GM13977 (cell line): Measurements from ENCODE around the gene TLK1.

Experiments
- DNase-seq: peaks from one replicate; pipeline ENCODE4 v3.0.0; 2012; ENCODE audit warnings: low spot score
- CTCF ChIP-seq: IDR thresholded peaks from 2 replicates; pipeline ENCODE4 v1.5.1; 2012; ENCODE audit warnings: mild to moderate bottlenecking, control low read depth; ENCODE audit not compliant: insufficient read depth; ENCODE audit errors: extremely low read depth, missing control alignments
- in situ Hi-C: fragments of 300-500 bp; cut with MboI; formaldehyde crosslinking; loops from one replicate; pipeline ENCODE4 v1.12.0; 2022; ENCODE audit warnings: low sequenced_read_pairs, low pct_unique_long_range_greater_than_20kb, mixed read lengths, inconsistent platforms; ENCODE audit not compliant: unreplicated experiment

Gene TLK1

DNA sequence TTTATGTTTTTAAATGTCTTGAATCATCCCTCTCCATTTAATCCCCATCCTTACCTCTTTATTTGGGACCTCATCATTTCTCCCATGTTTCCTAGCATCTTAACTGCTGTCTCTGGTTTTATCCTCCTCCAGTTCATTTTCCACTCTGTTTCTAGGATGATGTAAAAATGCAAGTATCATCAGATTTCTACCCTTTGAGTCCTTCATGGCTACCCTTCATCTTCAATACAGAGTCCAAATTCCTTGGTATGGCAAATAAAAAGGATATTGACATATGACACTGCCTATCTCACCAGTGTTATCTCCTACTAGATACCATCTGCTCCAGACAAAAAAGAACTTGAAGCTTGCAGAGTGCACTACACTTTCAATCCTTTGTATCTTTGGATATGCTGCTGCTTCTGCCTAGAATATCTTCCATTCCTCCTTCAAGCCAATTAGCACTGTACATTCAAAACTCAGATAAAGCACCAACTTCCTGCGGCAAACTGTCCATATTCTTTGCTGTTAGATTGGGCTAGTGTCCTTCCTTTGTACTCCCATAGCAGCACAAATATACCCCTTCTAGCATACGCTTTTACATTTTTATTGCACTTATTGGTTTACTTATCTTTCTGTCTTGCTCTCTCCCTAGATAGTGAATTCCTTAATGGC is 24.6 kb upstream of the TLK1 start:
- in situ Hi-C loops: no loop called here
- DNase-seq: no peak
- no peak for TF ChIP-seq CTCF

- TF ChIP-seq CTCF: no peak
- in situ Hi-C loops: no loop called here
- DNase-seq: no peak
Measured at GRCh38 chr2:171181064-171182049, 20.7 kb upstream of the TLK1 start.

DNA sequence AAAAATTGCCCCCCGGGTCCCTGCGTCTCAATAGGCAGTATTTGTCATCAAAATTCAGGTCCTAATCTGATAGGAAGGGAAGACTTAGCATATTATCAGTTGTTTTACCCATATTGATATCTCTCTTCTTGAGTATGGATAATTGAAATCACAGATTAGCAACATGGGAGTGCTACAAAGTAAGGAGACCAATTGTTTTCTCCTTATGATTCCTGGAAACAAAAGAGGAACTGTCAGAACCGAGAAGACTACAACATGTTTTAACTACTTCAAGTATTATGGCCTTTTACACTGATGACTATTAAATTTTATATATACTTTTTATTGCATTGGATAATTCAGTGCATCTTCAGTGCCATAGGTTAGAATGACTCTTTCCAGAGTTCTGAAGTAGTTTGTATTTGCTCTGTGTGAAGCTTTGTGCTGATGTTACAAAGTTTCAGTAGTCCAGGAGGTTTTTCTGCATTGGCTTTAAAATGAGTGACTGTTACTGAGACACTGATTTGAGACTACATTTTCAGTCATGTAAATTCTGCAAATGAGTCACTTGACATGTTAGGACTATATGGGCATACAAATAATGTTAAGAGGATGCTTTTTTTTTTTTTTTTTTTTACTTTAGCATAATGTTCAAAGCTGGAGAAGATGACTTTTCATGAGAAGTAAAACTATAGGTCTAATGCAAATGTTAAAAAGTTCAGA is 19.7 kb upstream of the TLK1 start:
- TF ChIP-seq CTCF: no peak
- in situ Hi-C loops: no loop called here
- peak; percentile 34 for DNase-seq

- in situ Hi-C loops: no loop called here
- TF ChIP-seq CTCF: no peak
- DNase-seq: no peak
Measured at GRCh38 chr2:171178993-171179392, 18.3 kb upstream of the TLK1 start.

DNA sequence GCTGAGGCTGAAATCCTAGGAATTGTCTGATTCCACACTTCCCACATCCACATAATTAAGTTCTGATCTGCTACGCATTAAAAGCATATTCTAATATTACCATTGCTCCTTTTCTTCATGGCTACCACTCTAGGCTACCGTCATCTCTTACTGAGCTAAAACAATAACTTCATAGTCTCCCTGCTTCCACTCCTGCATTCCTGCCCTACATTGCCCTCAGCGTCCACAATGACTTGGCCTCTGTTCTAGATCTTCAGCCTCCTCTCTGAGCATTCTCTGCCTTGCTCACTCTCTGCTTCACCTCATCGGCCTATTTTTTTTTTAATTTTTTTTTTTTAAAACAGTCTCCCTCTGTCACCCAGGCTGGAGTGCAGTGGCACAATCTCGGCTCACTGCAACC is 15.8 kb upstream of the TLK1 start:
- TF ChIP-seq CTCF: no peak
- in situ Hi-C loops: no loop called here
- DNase-seq: no peak

DNA sequence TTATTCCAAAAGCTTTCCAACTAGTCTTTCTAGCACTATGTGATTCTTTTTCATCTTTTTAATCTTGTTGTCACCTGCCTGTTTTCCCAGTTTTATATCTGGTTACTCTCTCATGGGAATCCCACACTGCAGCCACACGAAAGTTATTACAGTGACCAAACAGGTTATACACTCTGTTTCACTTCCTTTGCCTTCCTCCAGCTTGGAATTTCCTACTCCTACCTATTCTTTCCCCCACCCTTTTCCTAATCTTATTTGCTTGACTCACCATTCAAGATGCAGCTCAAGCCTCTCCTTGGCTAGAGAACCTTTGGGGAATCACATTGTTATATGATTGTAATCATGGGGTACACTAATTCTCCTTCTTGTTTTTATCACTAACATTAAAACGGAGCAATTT is 13.4 kb upstream of the TLK1 start:
- in situ Hi-C loops: no loop called here
- DNase-seq: no peak
- TF ChIP-seq CTCF: no peak
